ENCODE measurements around the gene LDLRAD4.

The LDLRAD4 gene

GRCh38 chr18:13232086-13232917, 13.7 kb downstream of the LDLRAD4 start:
- no peak for TF ChIP-seq POLR2A (IDR thresholded peaks at IDR 0.05; ENCODE audit: low read depth, low read length)
- TF ChIP-seq SPI1 (IDR thresholded peaks at IDR 0.05; ENCODE audit: low read depth, low read length) = no peak
- no peak for TF ChIP-seq POLR2AphosphoS5 (IDR thresholded peaks at IDR 0.05; ENCODE audit: low read depth, low read length)
- TF ChIP-seq PAX5 (IDR thresholded peaks at IDR 0.05; ENCODE audit: insufficient read depth, low read length, severe bottlenecking) = no peak
- TF ChIP-seq TAF1 (IDR thresholded peaks at IDR 0.05; ENCODE audit: low read depth, low read length) = no peak
- TF ChIP-seq POU2F2 (IDR thresholded peaks at IDR 0.05; ENCODE audit: low read depth, low read length) = no peak
- FAIRE-seq (no peak), DNase-seq (ENCODE audit: insufficient read length, low spot score) (no peak)

GRCh38 chr18:13232971-13233786, 14.6 kb downstream of the LDLRAD4 start:
- DNase-seq (ENCODE audit: insufficient read length, low spot score) (no peak), FAIRE-seq (no peak)
- TF ChIP-seq PAX5 (IDR thresholded peaks at IDR 0.05; ENCODE audit: insufficient read depth, low read length, severe bottlenecking) (no peak), TAF1 (IDR thresholded peaks at IDR 0.05; ENCODE audit: low read depth, low read length) (no peak), POU2F2 (IDR thresholded peaks at IDR 0.05; ENCODE audit: low read depth, low read length) (no peak), POLR2AphosphoS5 (IDR thresholded peaks at IDR 0.05; ENCODE audit: low read depth, low read length) (no peak), POLR2A (IDR thresholded peaks at IDR 0.05; ENCODE audit: low read depth, low read length) (no peak), SPI1 (IDR thresholded peaks at IDR 0.05; ENCODE audit: low read depth, low read length) (no peak)

GRCh38 chr18:13233787-13234783, 15.5 kb downstream of the LDLRAD4 start:
- no peak for DNase-seq (ENCODE audit: insufficient read length, low spot score)
- TF ChIP-seq TAF1 (IDR thresholded peaks at IDR 0.05; ENCODE audit: low read depth, low read length) (no peak), SPI1 (IDR thresholded peaks at IDR 0.05; ENCODE audit: low read depth, low read length) (no peak), POLR2AphosphoS5 (IDR thresholded peaks at IDR 0.05; ENCODE audit: low read depth, low read length) (no peak), PAX5 (IDR thresholded peaks at IDR 0.05; ENCODE audit: insufficient read depth, low read length, severe bottlenecking) (no peak)
- FAIRE-seq = no peak

GRCh38 chr18:13235421-13235831, 16.9 kb downstream of the LDLRAD4 start:
- no peak for DNase-seq (ENCODE audit: insufficient read length, low spot score)
- no peak for FAIRE-seq
- TF ChIP-seq PAX5 (IDR thresholded peaks at IDR 0.05; ENCODE audit: insufficient read depth, low read length, severe bottlenecking) = no peak
- TF ChIP-seq POU2F2 (IDR thresholded peaks at IDR 0.05; ENCODE audit: low read depth, low read length) = no peak
- TF ChIP-seq POLR2AphosphoS5 (IDR thresholded peaks at IDR 0.05; ENCODE audit: low read depth, low read length) = no peak
- no peak for TF ChIP-seq TAF1 (IDR thresholded peaks at IDR 0.05; ENCODE audit: low read depth, low read length)
- no peak for TF ChIP-seq POLR2A (IDR thresholded peaks at IDR 0.05; ENCODE audit: low read depth, low read length)
- no peak for TF ChIP-seq SPI1 (IDR thresholded peaks at IDR 0.05; ENCODE audit: low read depth, low read length)

- FAIRE-seq (no peak), DNase-seq (ENCODE audit: insufficient read length, low spot score) (no peak)
- TF ChIP-seq TAF1 (IDR thresholded peaks at IDR 0.05; ENCODE audit: low read depth, low read length) = no peak
- TF ChIP-seq SPI1 (IDR thresholded peaks at IDR 0.05; ENCODE audit: low read depth, low read length) = no peak
- no peak for TF ChIP-seq POLR2A (IDR thresholded peaks at IDR 0.05; ENCODE audit: low read depth, low read length)
- no peak for TF ChIP-seq POU2F2 (IDR thresholded peaks at IDR 0.05; ENCODE audit: low read depth, low read length)
- TF ChIP-seq PAX5 (IDR thresholded peaks at IDR 0.05; ENCODE audit: insufficient read depth, low read length, severe bottlenecking) = no peak
- TF ChIP-seq POLR2AphosphoS5 (IDR thresholded peaks at IDR 0.05; ENCODE audit: low read depth, low read length) = no peak
These were observed 17.4 kb downstream of the LDLRAD4 start for GRCh38 chr18:13235981-13236380.

GRCh38 chr18:13236411-13236810, 17.9 kb downstream of the LDLRAD4 start:
- no peak for TF ChIP-seq SPI1 (IDR thresholded peaks at IDR 0.05; ENCODE audit: low read depth, low read length)
- no peak for TF ChIP-seq POLR2AphosphoS5 (IDR thresholded peaks at IDR 0.05; ENCODE audit: low read depth, low read length)
- no peak for TF ChIP-seq TAF1 (IDR thresholded peaks at IDR 0.05; ENCODE audit: low read depth, low read length)
- TF ChIP-seq POU2F2 (IDR thresholded peaks at IDR 0.05; ENCODE audit: low read depth, low read length) = no peak
- TF ChIP-seq PAX5 (IDR thresholded peaks at IDR 0.05; ENCODE audit: insufficient read depth, low read length, severe bottlenecking) = no peak
- no peak for TF ChIP-seq POLR2A (IDR thresholded peaks at IDR 0.05; ENCODE audit: low read depth, low read length)
- DNase-seq (ENCODE audit: insufficient read length, low spot score) = no peak
- no peak for FAIRE-seq

GRCh38 chr18:13237073-13237472, 18.5 kb downstream of the LDLRAD4 start:
- TF ChIP-seq POU2F2 (IDR thresholded peaks at IDR 0.05; ENCODE audit: low read depth, low read length) (no peak), PAX5 (IDR thresholded peaks at IDR 0.05; ENCODE audit: insufficient read depth, low read length, severe bottlenecking) (no peak), POLR2A (IDR thresholded peaks at IDR 0.05; ENCODE audit: low read depth, low read length) (no peak), POLR2AphosphoS5 (IDR thresholded peaks at IDR 0.05; ENCODE audit: low read depth, low read length) (no peak), SPI1 (IDR thresholded peaks at IDR 0.05; ENCODE audit: low read depth, low read length) (no peak), TAF1 (IDR thresholded peaks at IDR 0.05; ENCODE audit: low read depth, low read length) (no peak)
- FAIRE-seq = no peak
- DNase-seq (ENCODE audit: insufficient read length, low spot score) = no peak

GRCh38 chr18:13237641-13238040, 19.1 kb downstream of the LDLRAD4 start:
- TF ChIP-seq TAF1 (IDR thresholded peaks at IDR 0.05; ENCODE audit: low read depth, low read length) (no peak), SPI1 (IDR thresholded peaks at IDR 0.05; ENCODE audit: low read depth, low read length) (no peak), POLR2A (IDR thresholded peaks at IDR 0.05; ENCODE audit: low read depth, low read length) (no peak), POLR2AphosphoS5 (IDR thresholded peaks at IDR 0.05; ENCODE audit: low read depth, low read length) (no peak), PAX5 (IDR thresholded peaks at IDR 0.05; ENCODE audit: insufficient read depth, low read length, severe bottlenecking) (no peak), POU2F2 (IDR thresholded peaks at IDR 0.05; ENCODE audit: low read depth, low read length) (no peak)
- FAIRE-seq = no peak
- DNase-seq (ENCODE audit: insufficient read length, low spot score) = no peak

Measured in GM12891 (cell line).